ENCODE data around the gene IGF2R.

DNA sequence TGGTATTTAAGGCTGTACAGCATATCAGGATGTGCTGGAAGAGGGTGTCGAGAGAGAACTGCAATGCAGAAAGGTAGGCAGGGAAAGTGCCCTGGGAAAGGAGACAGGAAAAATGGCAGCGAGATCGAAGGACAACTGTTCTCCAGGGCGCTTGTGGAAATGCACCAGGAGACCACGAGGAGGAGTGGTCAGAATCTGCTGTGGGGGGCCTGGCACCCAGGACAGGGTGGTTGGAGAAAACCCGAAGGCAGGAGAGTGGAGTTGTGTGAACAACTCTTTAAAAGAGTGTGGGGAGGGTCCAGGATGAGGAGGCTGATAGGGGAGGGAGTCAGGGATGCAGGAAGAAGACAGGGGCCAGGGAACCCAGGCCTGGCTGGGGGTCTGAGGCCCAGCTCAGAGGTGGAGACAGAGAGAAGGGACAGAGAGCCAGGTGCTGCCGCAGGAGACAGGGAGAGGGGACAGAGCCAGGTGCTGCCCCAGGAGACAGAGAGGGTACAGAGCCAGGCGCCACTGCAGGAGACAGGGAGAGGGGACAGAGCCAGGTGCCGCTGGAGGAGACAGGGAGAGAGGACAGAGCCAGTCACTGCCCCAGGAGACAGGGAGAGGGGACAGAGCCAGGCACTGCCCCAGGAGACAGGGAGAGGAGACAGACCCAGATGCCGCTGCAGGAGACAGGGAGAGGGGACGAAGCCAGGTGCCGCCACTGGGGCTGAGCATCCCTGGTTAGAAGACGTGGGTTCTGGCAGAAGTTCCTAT lies 162.0 kb downstream of the IGF2R start:
- TF ChIP-seq, protein P1, sequence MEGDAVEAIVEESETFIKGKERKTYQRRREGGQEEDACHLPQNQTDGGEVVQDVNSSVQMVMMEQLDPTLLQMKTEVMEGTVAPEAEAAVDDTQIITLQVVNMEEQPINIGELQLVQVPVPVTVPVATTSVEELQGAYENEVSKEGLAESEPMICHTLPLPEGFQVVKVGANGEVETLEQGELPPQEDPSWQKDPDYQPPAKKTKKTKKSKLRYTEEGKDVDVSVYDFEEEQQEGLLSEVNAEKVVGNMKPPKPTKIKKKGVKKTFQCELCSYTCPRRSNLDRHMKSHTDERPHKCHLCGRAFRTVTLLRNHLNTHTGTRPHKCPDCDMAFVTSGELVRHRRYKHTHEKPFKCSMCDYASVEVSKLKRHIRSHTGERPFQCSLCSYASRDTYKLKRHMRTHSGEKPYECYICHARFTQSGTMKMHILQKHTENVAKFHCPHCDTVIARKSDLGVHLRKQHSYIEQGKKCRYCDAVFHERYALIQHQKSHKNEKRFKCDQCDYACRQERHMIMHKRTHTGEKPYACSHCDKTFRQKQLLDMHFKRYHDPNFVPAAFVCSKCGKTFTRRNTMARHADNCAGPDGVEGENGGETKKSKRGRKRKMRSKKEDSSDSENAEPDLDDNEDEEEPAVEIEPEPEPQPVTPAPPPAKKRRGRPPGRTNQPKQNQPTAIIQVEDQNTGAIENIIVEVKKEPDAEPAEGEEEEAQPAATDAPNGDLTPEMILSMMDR (IDR thresholded peaks at IDR 0.05) = no peak
- TF ChIP-seq EP300 (IDR thresholded peaks at IDR 0.05) = no peak

Data from stomach (tissue), 4 donors.